ENCODE measurements around the gene TCF12. TPM values are rescaled to one million over a fixed set of nuclear protein-coding genes. Genes with fewer than 3 reads are reported as not detected.

Gene TCF12
- total RNA-seq, 1 donor from 2014 or later, result 164 TPM

- TF ChIP-seq CTCF (IDR thresholded peaks at IDR 0.05), result no peak
- Mint-ChIP-seq H3K27me3 (ENCODE audit: unreplicated experiment) (no peaks in the 10 kb centered on the region), H3K4me3 (ENCODE audit: unreplicated experiment) (no peak overlapping the region), H3K9me3 (ENCODE audit: unreplicated experiment) (peaks cover 11% of the 10 kb centered on the region), H3K36me3 (ENCODE audit: unreplicated experiment) (peaks cover 27% of the 10 kb centered on the region), H3K4me1 (ENCODE audit: unreplicated experiment) (peaks cover 36% of the 10 kb centered on the region), H3K27ac (ENCODE audit: unreplicated experiment) (no peak overlapping the region)
- no peak for DNase-seq (ENCODE audit: extremely low spot score, unreplicated experiment)
Observed at GRCh38 chr15:56959318-56959648, 40.8 kb downstream of the TCF12 start.

- peaks cover 11% of the 10 kb centered on the region for H3K9me3 Mint-ChIP-seq (ENCODE audit: unreplicated experiment)
- H3K4me1 Mint-ChIP-seq (ENCODE audit: unreplicated experiment), result peaks cover 38% of the 10 kb centered on the region
- no peak for DNase-seq (ENCODE audit: extremely low spot score, unreplicated experiment)
- no peak for TF ChIP-seq CTCF (IDR thresholded peaks at IDR 0.05)
- no peak overlapping the region for H3K27ac Mint-ChIP-seq (ENCODE audit: unreplicated experiment)
- peaks cover 22% of the 10 kb centered on the region for H3K36me3 Mint-ChIP-seq (ENCODE audit: unreplicated experiment)
- no peaks in the 10 kb centered on the region for H3K27me3 Mint-ChIP-seq (ENCODE audit: unreplicated experiment)
- no peak overlapping the region for H3K4me3 Mint-ChIP-seq (ENCODE audit: unreplicated experiment)
Observed at GRCh38 chr15:56960116-56960515, 41.7 kb downstream of the TCF12 start.

GRCh38 chr15:56963126-56963525, 44.7 kb downstream of the TCF12 start:
- Mint-ChIP-seq H3K4me3 (ENCODE audit: unreplicated experiment) (no peak overlapping the region), H3K27me3 (ENCODE audit: unreplicated experiment) (no peaks in the 10 kb centered on the region), H3K4me1 (ENCODE audit: unreplicated experiment) (peaks cover 32% of the 10 kb centered on the region), H3K36me3 (ENCODE audit: unreplicated experiment) (peaks cover 2% of the 10 kb centered on the region), H3K27ac (ENCODE audit: unreplicated experiment) (peak overlapping the region; percentile 59), H3K9me3 (ENCODE audit: unreplicated experiment) (no peaks in the 10 kb centered on the region)
- TF ChIP-seq CTCF (IDR thresholded peaks at IDR 0.05), result no peak
- DNase-seq (ENCODE audit: extremely low spot score, unreplicated experiment), result no peak

- TF ChIP-seq CTCF (IDR thresholded peaks at IDR 0.05), result no peak
- Mint-ChIP-seq H3K4me3 (ENCODE audit: unreplicated experiment) (no peak overlapping the region), H3K9me3 (ENCODE audit: unreplicated experiment) (no peaks in the 10 kb centered on the region), H3K36me3 (ENCODE audit: unreplicated experiment) (no peaks in the 10 kb centered on the region), H3K27ac (ENCODE audit: unreplicated experiment) (peak overlapping the region; percentile 59), H3K4me1 (ENCODE audit: unreplicated experiment) (peaks cover 28% of the 10 kb centered on the region), H3K27me3 (ENCODE audit: unreplicated experiment) (no peaks in the 10 kb centered on the region)
- no peak for DNase-seq (ENCODE audit: extremely low spot score, unreplicated experiment)
Observed at GRCh38 chr15:56963710-56964109, 45.3 kb downstream of the TCF12 start.

GRCh38 chr15:56964182-56964581, 45.7 kb downstream of the TCF12 start:
- Mint-ChIP-seq H3K36me3 (ENCODE audit: unreplicated experiment) (no peaks in the 10 kb centered on the region), H3K27ac (ENCODE audit: unreplicated experiment) (peak overlapping the region; percentile 27), H3K9me3 (ENCODE audit: unreplicated experiment) (no peaks in the 10 kb centered on the region), H3K4me1 (ENCODE audit: unreplicated experiment) (peaks cover 26% of the 10 kb centered on the region), H3K27me3 (ENCODE audit: unreplicated experiment) (no peaks in the 10 kb centered on the region), H3K4me3 (ENCODE audit: unreplicated experiment) (no peak overlapping the region)
- TF ChIP-seq CTCF (IDR thresholded peaks at IDR 0.05), result no peak
- DNase-seq (ENCODE audit: extremely low spot score, unreplicated experiment), result no peak

All from osteocyte (in vitro differentiated cells).